Brain microvascular endothelial cell (primary cell): ENCODE data around the gene FARP1.

Experiments used
- DNase-seq: peaks from one replicate; pipeline ENCODE4 v3.0.0-alpha.2; 2020
- H3K27ac ChIP-seq: fragments of 250-450 bp; sonication (Bioruptor Pico); 2 replicates; pipeline ENCODE4 v1.5.1; 2020; ENCODE audit warnings: mild to moderate bottlenecking, moderate library complexity
- H3K27me3 ChIP-seq: fragments of 250-450 bp; sonication (Bioruptor Pico); replicated peaks from 2 replicates; pipeline ENCODE4 v1.5.1; 2020; ENCODE audit warnings: mild to moderate bottlenecking
- H3K36me3 ChIP-seq: fragments of 250-450 bp; sonication (Bioruptor Pico); replicated peaks from 2 replicates; pipeline ENCODE4 v1.5.1; 2020; ENCODE audit warnings: mild to moderate bottlenecking
- H3K4me3 ChIP-seq: 2 replicates; pipeline ENCODE4 v1.5.1; 2011; ENCODE audit warnings: low read depth, mild to moderate bottlenecking, control low read depth, low read length, moderate library complexity
- CTCF ChIP-seq: IDR thresholded peaks from 2 replicates; pipeline ENCODE4 v1.5.1; 2011; ENCODE audit warnings: low read depth, mild to moderate bottlenecking, moderate library complexity, low read length, control low read depth, inconsistent platforms; ENCODE audit errors: missing control alignments
- in situ Hi-C: cut with HindIII; loops from 2 replicates; pipeline ENCODE4 v1.10.0; 2017; ENCODE audit warnings: low sequenced_read_pairs, low pct_ligation_motif_present

Gene FARP1

GRCh38 chr13:98280176-98280510, 137.2 kb downstream of the FARP1 start:
- TF ChIP-seq CTCF: no peak
- Histone ChIP-seq H3K36me3 (no peaks in the 10 kb centered on the region), H3K27ac (no peak overlapping the region), H3K27me3 (no peaks in the 10 kb centered on the region), H3K4me3 (no peak overlapping the region)
- in situ Hi-C loops: no loop called here
- no peak for DNase-seq

GRCh38 chr13:98284679-98285078, 141.8 kb downstream of the FARP1 start:
- no peak overlapping the region for H3K27ac ChIP-seq
- DNase-seq: no peak
- TF ChIP-seq CTCF: no peak

GRCh38 chr13:98285317-98285716, 142.4 kb downstream of the FARP1 start:
- no peak overlapping the region for H3K4me3 ChIP-seq
- TF ChIP-seq CTCF: no peak
- H3K27ac ChIP-seq: no peak overlapping the region
- H3K27me3 ChIP-seq: no peaks in the 10 kb centered on the region
- H3K36me3 ChIP-seq: no peaks in the 10 kb centered on the region
- in situ Hi-C loops: no loop called here
- DNase-seq: no peak

More at GRCh38 chr13:98284679-98285078, 141.8 kb downstream of the FARP1 start:
- Histone ChIP-seq H3K4me3 (no peak overlapping the region), H3K27me3 (no peaks in the 10 kb centered on the region), H3K36me3 (no peaks in the 10 kb centered on the region)
- in situ Hi-C loops: no loop called here

- no peak for DNase-seq
- H3K4me3 ChIP-seq: no peak overlapping the region
- no peaks in the 10 kb centered on the region for H3K36me3 ChIP-seq
- no peaks in the 10 kb centered on the region for H3K27me3 ChIP-seq
- in situ Hi-C loops: no loop called here
- H3K27ac ChIP-seq: no peak overlapping the region
- no peak for TF ChIP-seq CTCF
These were observed 143.1 kb downstream of the FARP1 start for GRCh38 chr13:98285852-98286594.

- in situ Hi-C loops: no loop called here
- H3K4me3 ChIP-seq: no peak overlapping the region
- H3K27ac ChIP-seq: no peak overlapping the region
- no peaks in the 10 kb centered on the region for H3K27me3 ChIP-seq
- DNase-seq: no peak
- TF ChIP-seq CTCF: no peak
- no peaks in the 10 kb centered on the region for H3K36me3 ChIP-seq
These were observed 143.9 kb downstream of the FARP1 start for GRCh38 chr13:98286799-98287198.

- in situ Hi-C loops: no loop called here
- TF ChIP-seq CTCF: no peak
- Histone ChIP-seq H3K27ac (no peak overlapping the region), H3K36me3 (no peaks in the 10 kb centered on the region), H3K27me3 (no peaks in the 10 kb centered on the region), H3K4me3 (no peak overlapping the region)
- no peak for DNase-seq
These were observed 145.3 kb downstream of the FARP1 start for GRCh38 chr13:98288211-98288610.
